HG03064 (cell line): Measurements from ENCODE around the gene MED25.

Experiments
- ATAC-seq: cut with Tn5 transposase; IDR thresholded peaks from one replicate; pipeline ENCODE4 v1.9.1; 2021; ENCODE audit warnings: low read depth; ENCODE audit not compliant: unreplicated experiment

The MED25 gene

GRCh38 chr19:49817964-49818648 is at the start of gene MED25:
Gene MED25 (plus strand): TSS chr19:49818289. CDS start chr19:49818342, 53 bp downstream.
- peak; percentile 61 for ATAC-seq

DNA sequence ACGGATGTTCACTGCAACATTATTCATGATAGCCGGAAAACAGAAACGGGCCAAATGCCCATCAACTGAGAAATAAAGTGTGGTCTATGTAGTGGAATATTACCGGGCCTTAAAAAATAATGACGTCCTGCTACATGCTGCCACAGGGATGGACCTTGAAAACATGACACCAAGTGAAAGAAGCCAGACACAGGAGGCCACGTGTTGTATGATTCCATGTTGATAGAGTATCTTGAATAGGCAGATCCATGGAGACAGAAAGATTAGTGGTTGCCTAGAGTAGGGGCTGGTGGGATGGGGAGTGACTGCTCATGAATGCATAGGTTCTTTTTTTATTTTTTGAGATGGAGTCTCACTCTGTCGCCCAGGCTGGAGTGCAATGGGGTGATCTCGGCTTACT is 47.6 kb upstream of the MED25 start:
- ATAC-seq: no peak

DNA sequence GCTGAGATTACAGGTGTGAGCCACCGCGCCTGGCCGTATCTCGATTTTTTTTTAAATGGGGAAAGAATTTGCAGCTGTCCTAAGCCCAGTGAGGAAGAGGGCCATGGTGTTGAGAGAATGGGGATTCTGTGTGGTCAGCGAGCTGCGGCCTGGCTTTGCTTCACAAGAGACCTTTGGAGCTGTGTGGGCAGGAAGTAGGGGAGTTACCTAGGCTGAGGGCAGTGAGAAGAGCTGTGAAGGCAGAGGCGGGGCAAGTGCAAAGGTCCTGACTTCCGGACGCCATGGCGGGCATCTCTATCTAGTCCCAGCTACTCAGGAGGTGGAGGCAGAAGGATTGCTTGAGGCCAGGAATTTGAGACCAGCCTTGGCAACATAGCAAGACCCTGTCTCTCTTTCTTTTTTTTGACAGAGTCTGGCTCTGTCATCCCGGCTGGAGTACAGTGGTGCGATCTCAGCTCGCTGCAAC is 46.4 kb upstream of the MED25 start:
- no peak for ATAC-seq

- ATAC-seq: no peak
Observed at GRCh38 chr19:49772850-49773432, 45.1 kb upstream of the MED25 start.

- no peak for ATAC-seq
Observed at GRCh38 chr19:49773663-49774350, 44.3 kb upstream of the MED25 start.

- ATAC-seq: no peak
Observed at GRCh38 chr19:49774969-49775368, 43.1 kb upstream of the MED25 start.

DNA sequence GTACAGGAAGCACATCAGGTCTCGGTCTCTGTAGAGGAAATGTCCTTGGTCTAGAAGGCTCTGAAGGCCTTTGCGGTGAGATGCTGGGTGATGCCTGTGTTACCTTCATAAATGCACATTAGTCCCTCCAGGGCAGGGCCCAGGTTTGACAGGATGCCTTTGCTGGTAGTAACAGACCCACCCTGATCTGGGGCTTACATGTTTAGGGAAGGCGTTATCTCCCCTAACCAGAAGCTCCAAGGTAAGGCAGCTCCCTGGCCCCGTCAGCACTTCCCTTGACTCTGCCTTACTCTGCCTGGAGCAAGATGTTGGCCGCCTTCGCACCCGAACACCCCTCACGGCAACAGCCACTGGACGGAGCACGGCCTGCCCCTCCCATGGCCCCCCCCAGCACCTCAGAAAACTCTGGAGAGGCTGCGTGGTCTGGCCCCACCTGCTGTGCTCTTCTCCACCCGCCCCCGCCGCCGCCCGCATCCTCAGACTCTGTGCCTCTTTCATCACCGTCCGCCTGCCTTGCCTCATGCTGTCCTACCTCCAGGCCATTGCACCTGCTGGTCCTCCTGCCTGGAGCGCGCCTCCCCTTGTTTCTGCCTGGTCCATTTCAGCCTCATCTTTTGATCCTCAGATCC is 42.2 kb upstream of the MED25 start:
- ATAC-seq: no peak

DNA sequence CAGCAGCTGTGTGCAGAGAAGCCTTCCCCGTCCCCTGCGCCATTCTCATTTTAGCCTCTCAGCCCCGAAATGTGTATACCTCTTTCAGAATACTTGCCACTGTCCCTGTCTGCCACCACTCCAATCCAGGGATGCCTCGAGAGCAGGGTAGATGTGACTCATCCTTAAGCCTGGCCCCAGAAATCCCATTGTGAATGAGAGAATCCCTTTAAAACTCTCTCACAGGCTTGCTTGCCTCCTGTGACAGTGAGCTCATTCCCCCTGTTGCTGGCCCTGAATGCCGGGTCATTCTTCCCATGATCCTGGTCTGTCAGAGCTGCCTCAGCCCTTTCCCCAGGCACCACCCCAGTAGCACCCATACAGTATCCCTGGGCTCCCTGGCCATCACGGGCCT is 41.7 kb upstream of the MED25 start:
- ATAC-seq: no peak

GRCh38 chr19:49779731-49780555 is 38.1 kb upstream of the MED25 start:
- no peak for ATAC-seq

GRCh38 chr19:49780861-49781260 is 37.2 kb upstream of the MED25 start:
- ATAC-seq: no peak

GRCh38 chr19:49781394-49781793 is 36.7 kb upstream of the MED25 start:
- ATAC-seq: no peak

DNA sequence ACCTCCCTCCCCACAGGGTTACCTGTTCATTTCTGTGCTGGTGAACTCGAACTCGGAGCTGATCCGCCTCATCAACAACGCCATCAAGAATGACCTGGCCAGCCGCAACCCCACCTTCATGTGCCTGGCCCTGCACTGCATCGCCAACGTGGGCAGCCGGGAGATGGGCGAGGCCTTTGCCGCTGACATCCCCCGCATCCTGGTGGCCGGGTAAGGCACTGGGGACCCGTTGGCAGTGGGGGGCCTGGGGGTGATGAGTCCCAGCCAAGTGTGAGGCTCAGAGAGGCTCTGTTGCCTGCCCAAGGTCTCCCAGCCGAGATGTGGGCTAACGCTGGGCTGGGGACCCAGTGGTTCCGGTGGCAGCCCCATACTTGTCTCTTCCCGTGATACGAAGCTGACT is 35.6 kb upstream of the MED25 start:
- ATAC-seq: no peak

GRCh38 chr19:49786376-49786820 is 31.7 kb upstream of the MED25 start:
- no peak for ATAC-seq

GRCh38 chr19:49787746-49788145 is 30.3 kb upstream of the MED25 start:
- ATAC-seq: no peak

DNA sequence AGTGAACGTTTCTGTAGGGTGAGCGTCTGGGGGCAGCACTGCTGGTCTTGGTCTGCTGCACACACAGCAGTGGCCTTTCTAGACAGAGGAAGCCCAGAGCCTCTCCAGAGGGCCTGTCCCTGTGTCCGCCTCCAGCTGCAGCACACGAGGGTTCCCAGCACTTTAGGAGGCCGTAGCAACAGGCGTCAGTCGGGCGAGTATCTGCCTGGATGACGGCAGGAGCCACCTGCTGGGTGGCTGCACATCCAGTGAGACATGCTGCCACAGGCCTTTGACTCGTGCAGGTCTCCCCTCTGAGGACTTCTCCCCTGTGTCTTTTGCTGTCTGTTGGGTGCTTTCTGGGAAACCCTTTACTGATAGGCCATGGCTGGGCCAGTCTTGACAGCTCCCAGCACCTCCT is 29.2 kb upstream of the MED25 start:
- no peak for ATAC-seq

GRCh38 chr19:49790866-49791265 is 27.2 kb upstream of the MED25 start:
- ATAC-seq: no peak

- no peak for ATAC-seq
Observed at GRCh38 chr19:49791776-49792445, 26.2 kb upstream of the MED25 start.

GRCh38 chr19:49792829-49793560 is 25.1 kb upstream of the MED25 start:
- no peak for ATAC-seq

DNA sequence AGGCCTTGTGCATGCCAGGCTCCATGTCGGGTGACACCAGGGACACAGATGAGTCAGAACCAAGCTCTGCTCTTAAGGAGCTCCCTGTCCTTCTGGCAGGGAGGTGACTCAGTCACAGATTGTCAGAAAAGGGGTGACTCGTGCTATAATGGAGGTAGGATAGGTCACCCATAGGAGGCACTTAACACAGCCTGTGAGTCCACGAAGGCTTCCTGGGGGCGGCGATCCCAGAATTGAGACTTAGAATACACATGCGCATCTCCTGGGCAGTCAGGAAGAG is 24.6 kb upstream of the MED25 start:
- no peak for ATAC-seq
